NCI-H2081 (cell line): ENCODE measurements around the gene BMPER.
A peak's percentile ranks its signal among the peaks of the same experiment; 100 is the strongest.

Source experiments
- DNase-seq, 2 experiments: peaks; one replicate each; lab custom pipeline; 2025; lab: John Stamatoyannopoulos, UW

The BMPER gene

GRCh38 chr7:34137176-34137575, 231.8 kb downstream of the BMPER start:
- no peak for DNase-seq

GRCh38 chr7:34138483-34138882, 233.1 kb downstream of the BMPER start:
- DNase-seq: peak; percentile 16 to 55

DNA sequence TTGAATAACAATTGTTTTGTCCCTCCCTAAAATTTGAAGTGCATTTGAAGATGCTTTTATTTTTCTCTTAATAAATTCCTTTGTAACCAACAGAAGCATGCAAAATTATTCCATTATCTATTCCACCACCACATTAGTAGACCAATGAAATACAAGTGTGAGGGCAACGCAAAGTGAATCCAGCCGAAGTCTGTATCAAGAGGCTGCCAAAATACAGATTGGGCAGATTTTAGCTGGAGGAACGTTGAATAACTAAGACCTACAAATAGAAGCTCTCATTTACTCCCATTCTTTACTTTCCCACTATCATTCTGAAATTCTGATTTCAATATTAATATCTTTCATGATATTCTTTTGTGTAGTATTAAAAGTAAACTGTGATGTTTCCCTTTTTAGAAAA, 233.7 kb downstream of the BMPER start:
- DNase-seq: no peak

DNA sequence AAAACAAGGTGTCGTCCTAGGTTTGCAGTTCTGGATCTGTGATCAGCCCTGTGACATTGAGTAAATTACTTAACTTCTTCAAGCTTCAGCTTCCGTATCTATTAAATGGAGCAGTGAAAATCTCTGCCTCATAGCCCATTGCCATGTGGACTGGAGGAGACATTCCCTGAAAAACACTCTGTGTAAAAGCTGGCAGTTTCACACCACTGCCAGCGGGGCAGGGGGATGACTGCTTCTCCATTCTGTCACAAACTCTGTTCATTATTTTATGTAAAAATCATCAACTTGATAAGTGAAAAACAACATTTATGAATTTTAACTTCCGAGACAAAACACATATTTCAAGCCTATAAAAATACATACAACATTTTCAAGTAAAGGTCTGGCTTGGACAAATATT, 234.7 kb downstream of the BMPER start:
- no peak for DNase-seq

DNA sequence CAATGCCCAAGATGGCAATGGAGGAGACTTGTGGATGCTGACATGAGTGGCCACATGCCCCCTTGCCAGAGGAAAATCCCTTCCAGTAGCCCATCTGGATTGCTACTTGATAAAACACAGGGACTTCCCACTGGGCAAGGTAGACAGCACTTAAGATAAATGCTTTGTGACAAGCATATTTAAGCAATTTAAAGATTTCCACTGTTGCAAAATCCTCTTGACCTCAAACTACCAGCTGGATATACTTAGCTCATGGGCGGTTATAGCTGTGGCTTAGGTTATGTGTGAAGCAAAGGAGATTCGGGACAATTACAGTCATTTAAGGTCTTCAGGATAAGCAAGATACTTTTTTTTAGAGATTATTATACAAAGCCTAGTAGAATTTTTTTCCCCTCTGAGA, 238.1 kb downstream of the BMPER start:
- DNase-seq: no peak

DNA sequence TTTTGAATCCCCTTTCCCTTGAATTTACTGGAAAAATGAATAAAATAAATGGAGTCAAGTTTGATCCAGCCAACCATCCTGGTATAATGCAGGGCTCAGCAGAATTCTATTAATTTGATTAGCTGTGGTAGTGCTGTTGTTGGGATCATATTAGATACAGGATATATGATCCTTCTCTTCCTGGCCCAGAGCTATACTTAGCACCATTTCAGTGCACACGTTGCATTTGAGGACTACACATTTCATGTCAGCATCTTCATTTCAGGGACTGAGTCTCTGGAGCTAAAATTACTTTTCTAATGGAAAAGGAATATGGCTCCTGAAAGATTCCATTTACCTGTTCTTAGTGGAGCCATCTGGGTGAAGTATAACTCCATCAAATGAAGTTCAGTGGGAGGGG, 240.3 kb downstream of the BMPER start:
- DNase-seq: no peak

- no peak for DNase-seq
Measured at GRCh38 chr7:34153656-34154270, 248.4 kb downstream of the BMPER start.

- no peak for DNase-seq
Measured at GRCh38 chr7:34155220-34155908, 250.0 kb downstream of the BMPER start.

GRCh38 chr7:34156336-34156735, 251.0 kb downstream of the BMPER start:
- DNase-seq: no peak

- DNase-seq: no peak
Measured at GRCh38 chr7:34157137-34157536, 251.8 kb downstream of the BMPER start.

DNA sequence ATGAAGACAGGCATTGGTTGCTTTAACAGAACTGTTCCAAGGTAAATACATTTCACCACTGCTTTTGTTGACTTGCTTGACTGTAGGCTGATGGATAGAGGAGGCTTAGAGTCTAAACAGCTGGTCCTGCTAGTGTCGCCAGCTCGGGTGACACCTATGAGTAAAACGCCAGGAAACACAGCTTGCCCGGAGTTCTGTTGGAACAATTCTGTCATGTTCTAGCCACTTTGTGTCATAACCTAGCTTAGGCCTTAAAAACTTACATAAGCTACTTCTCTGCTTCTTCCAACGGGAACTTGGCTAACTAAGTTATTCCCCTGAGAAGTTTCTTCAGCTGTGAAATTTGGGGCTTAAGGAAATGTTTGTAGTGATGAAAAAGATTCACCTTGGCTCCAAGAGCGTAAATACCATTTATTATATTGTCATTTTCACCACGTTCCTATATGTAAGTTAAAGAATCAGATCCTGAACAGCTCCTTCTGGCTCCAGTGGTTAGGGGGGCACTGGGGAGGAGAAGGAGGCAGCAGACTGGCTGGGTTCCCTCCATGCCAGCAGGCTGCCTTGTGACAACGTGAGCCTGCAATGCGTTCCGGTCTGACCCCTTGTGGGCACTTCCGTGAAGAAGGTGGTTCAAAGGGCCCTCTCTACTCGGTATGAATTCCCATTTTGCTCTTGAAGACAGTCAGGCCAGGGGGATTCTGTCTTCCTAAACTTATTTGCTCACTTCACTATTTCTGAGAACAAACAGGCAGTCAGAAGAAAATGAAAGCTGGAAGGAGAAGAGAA, 253.2 kb downstream of the BMPER start:
- DNase-seq: peak in 1 of 2 experiments; percentile 40

GRCh38 chr7:34160261-34160752, 255.0 kb downstream of the BMPER start:
- DNase-seq: no peak

DNA sequence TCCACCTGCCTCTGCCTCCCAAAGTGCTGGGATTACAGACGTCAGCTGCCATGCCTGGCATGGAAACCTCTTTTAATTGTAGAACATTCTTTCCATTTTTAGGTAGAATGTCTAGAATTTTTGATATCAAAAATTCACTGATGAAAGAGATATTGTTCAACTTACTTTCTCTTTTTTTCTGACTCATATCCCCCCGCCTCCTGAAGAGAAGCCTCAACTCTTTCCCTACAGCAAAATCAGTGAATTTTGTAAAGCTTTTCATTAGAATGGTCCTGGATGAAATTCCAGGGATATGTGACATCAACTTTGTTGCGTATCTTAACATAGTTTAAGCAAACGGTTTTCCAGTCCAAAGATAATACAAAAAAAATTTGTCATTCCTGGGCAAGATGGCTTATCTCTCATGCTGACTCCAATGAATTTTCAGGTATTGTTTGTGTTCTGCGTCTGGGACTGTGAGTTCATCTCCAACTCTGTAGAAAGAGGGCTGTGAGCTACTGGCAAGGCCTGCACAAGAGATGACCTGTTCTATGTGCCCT, 256.8 kb downstream of the BMPER start:
- DNase-seq: no peak

DNA sequence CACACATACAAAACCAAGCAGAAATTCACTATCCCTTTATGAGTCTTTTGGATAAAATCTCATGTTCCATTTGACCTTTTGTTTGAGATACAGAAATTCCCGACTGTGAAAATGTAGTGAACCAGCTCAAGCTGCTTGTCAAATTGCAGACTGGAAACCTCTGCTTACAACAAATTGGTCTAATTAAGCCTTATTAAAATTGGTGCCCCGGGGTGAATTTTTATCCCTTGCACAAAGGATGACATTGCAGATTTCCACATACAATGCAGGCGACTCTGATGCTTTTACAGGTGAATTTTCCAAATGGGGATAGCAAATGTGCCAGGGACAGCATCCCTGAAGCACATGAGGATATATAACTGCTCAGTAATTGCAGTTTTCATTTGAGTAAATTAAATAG, 257.3 kb downstream of the BMPER start:
- peak; percentile 85 to 92 for DNase-seq

- DNase-seq: no peak
Measured at GRCh38 chr7:34163956-34164355, 258.6 kb downstream of the BMPER start.

- DNase-seq: no peak
Measured at GRCh38 chr7:34165466-34165865, 260.1 kb downstream of the BMPER start.

- peak in 1 of 2 experiments; percentile 39 for DNase-seq
Measured at GRCh38 chr7:34165927-34166550, 260.7 kb downstream of the BMPER start.

- no peak for DNase-seq
Measured at GRCh38 chr7:34168013-34168412, 262.7 kb downstream of the BMPER start.

DNA sequence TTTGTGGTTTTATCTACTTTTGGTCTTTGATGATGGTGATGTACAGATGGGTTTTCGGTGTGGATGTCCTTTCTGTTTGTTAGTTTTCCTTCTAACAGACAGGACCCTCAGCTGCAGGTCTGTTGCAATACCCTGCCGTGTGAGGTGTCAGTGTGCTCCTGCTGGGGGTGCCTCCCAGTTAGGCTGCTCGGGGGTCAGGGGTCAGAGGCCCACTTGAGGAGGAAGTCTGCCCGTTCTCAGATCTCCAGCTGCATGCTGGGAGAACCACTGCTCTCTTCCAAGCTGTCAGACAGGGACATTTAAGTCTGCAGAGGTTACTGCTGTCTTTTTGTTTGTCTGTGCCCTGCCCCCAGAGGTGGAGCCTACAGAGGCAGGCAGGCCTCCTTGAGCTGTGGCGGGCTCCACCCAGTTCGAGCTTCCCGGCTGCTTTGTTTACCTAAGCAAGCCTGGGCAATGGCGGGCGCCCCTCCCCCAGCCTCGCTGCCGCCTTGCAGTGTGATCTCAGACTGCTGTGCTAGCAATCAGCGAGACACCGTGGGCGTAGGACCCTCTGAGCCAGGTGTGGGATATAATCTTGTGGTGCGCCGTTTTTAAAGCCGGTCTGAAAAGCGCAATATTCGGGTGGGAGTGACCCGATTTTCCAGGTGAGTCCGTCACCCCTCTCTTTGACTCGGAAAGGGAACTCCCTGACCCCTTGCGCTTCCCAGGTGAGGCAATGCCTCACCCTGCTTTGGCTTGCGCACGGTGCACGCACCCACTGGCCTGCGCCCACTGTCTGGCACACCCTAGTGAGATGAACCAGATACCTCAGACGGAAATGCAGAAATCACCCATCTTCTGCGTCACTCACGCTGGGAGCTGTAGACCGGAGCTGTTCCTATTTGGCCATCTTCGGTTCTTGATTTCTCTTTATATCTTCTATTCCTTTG, 269.6 kb downstream of the BMPER start:
- peak in 1 of 2 experiments; percentile 50 for DNase-seq

GRCh38 chr7:34175837-34176236, 270.5 kb downstream of the BMPER start:
- no peak for DNase-seq

GRCh38 chr7:34177476-34177875, 272.1 kb downstream of the BMPER start:
- DNase-seq: no peak
